Astrocyte (in vitro differentiated cells and primary cell): Measurements from ENCODE around the gene BCAS1. TPM values are rescaled to one million over a fixed set of nuclear protein-coding genes. Genes with fewer than 3 reads are reported as not detected.
"Not testable (repeated sequence)": the region's sequence is repeated elsewhere in the genome, so short reads cannot be mapped to it uniquely, and the experiment has no call there.

ENCODE experiments used
- DNase-seq: peaks from one replicate; pipeline ENCODE4 v3.0.0-alpha.2; 2010; ENCODE audit warnings: low read depth
- FAIRE-seq: peaks from 2 replicates; lab custom pipeline; 2011; peaks lifted over from hg19 to GRCh38; lab: Jason Lieb, UNC
- H2AFZ ChIP-seq: 2 replicates; pipeline ENCODE4 v1.6.0; 2012; ENCODE audit warnings: low read depth, low read length, inconsistent platforms
- H3K27ac ChIP-seq: 2 replicates; pipeline ENCODE4 v1.5.1; 2011; ENCODE audit warnings: low read depth, low read length, inconsistent platforms
- H3K27me3 ChIP-seq: 2 replicates; pipeline ENCODE4 v1.6.0; 2011; ENCODE audit warnings: low read length, inconsistent platforms; ENCODE audit not compliant: insufficient read depth
- H3K36me3 ChIP-seq: 2 replicates; pipeline ENCODE4 v1.5.1; 2011; ENCODE audit warnings: low read length, inconsistent platforms; ENCODE audit not compliant: insufficient read depth
- H3K4me1 ChIP-seq: 2 replicates; pipeline ENCODE4 v1.5.1; 2011; ENCODE audit warnings: low read length, inconsistent platforms; ENCODE audit not compliant: insufficient read depth
- H3K4me2 ChIP-seq: 2 replicates; pipeline ENCODE4 v1.6.0; 2012; ENCODE audit warnings: low read length, inconsistent platforms
- H3K4me3 ChIP-seq: 2 replicates; pipeline ENCODE4 v1.5.1; 2011; ENCODE audit warnings: low read depth, mild to moderate bottlenecking, low read length, inconsistent platforms; ENCODE audit not compliant: insufficient read depth
- H3K79me2 ChIP-seq: 2 replicates; pipeline ENCODE4 v1.6.0; 2012; ENCODE audit warnings: mild to moderate bottlenecking, low read length, inconsistent platforms; ENCODE audit not compliant: insufficient read depth
- H3K9ac ChIP-seq: 2 replicates; pipeline ENCODE4 v1.6.0; 2012; ENCODE audit warnings: mild to moderate bottlenecking, low read length, inconsistent platforms
- H3K9me3 ChIP-seq: 2 replicates; pipeline ENCODE4 v1.5.1; 2012; ENCODE audit warnings: low read depth, mild to moderate bottlenecking, low read length, inconsistent platforms; ENCODE audit not compliant: insufficient read depth
- H4K20me1 ChIP-seq: 2 replicates; pipeline ENCODE4 v1.6.0; 2012; ENCODE audit warnings: low read length, inconsistent platforms; ENCODE audit not compliant: insufficient read depth
- H3K27ac Mint-ChIP-seq: one replicate; pipeline ENCODE4 v1.8.0; 2021; ENCODE audit warnings: mild to moderate bottlenecking, mixed read lengths; ENCODE audit not compliant: unreplicated experiment
- H3K27me3 Mint-ChIP-seq: one replicate; pipeline ENCODE4 v1.8.0; 2021; ENCODE audit warnings: low read depth, mixed read lengths; ENCODE audit not compliant: unreplicated experiment
- H3K36me3 Mint-ChIP-seq: one replicate; pipeline ENCODE4 v1.8.0; 2021; ENCODE audit warnings: low read depth, mixed read lengths; ENCODE audit not compliant: unreplicated experiment
- H3K4me1 Mint-ChIP-seq: one replicate; pipeline ENCODE4 v1.8.0; 2021; ENCODE audit warnings: low read depth, mixed read lengths; ENCODE audit not compliant: unreplicated experiment
- H3K4me3 Mint-ChIP-seq: one replicate; pipeline ENCODE4 v1.8.0; 2021; ENCODE audit warnings: mild to moderate bottlenecking, moderate library complexity, mixed read lengths; ENCODE audit not compliant: unreplicated experiment
- H3K9me3 Mint-ChIP-seq: one replicate; pipeline ENCODE4 v1.8.0; 2021; ENCODE audit warnings: mild to moderate bottlenecking, mixed read lengths; ENCODE audit not compliant: unreplicated experiment
- CTCF ChIP-seq: IDR thresholded peaks from 2 replicates; pipeline ENCODE4 v1.5.1; 2011; ENCODE audit warnings: low read depth, mild to moderate bottlenecking, inconsistent platforms, low read length, moderate library complexity; ENCODE audit not compliant: insufficient read depth
- EZH2 ChIP-seq: IDR thresholded peaks from 2 replicates; pipeline ENCODE4 v1.6.1; 2012; ENCODE audit warnings: mild to moderate bottlenecking, low read length, inconsistent platforms; ENCODE audit not compliant: insufficient read depth
- total RNA-seq: library from RNA; stranded (reverse); gene quantifications from 2 replicates; pipeline ENCODE4 v1.2.1, GENCODE V29; 2021

The BCAS1 gene
- total RNA-seq, 1 donor from 2014 or later: not detected

- FAIRE-seq: no peak
- Histone ChIP-seq H2AFZ (no peak overlapping the region), H3K4me2 (no peak overlapping the region), H4K20me1 (no peaks in the 10 kb centered on the region), H3K27ac (no peak overlapping the region), H3K27me3 (no peaks in the 10 kb centered on the region), H3K9me3 (no peaks in the 10 kb centered on the region), H3K9ac (no peak overlapping the region), H3K36me3 (no peaks in the 10 kb centered on the region), H3K4me3 (no peak overlapping the region), H3K79me2 (no peaks in the 10 kb centered on the region), H3K4me1 (no peaks in the 10 kb centered on the region)
- no peak for DNase-seq
- H3K27ac Mint-ChIP-seq: no peak overlapping the region
- no peaks in the 10 kb centered on the region for H3K27me3 Mint-ChIP-seq
- TF ChIP-seq CTCF (no peak), EZH2 (no peak)
- no peaks in the 10 kb centered on the region for H3K36me3 Mint-ChIP-seq
- H3K4me3 Mint-ChIP-seq: no peak overlapping the region
- H3K4me1 Mint-ChIP-seq: no peaks in the 10 kb centered on the region
- no peaks in the 10 kb centered on the region for H3K9me3 Mint-ChIP-seq
These were observed 59.0 kb downstream of the BCAS1 start for GRCh38 chr20:54011346-54011745.

- DNase-seq, H3K9ac ChIP-seq, H3K36me3 ChIP-seq, H2AFZ ChIP-seq, FAIRE-seq, H3K27me3 ChIP-seq, H4K20me1 ChIP-seq, H3K4me2 ChIP-seq, H3K79me2 ChIP-seq, H3K4me3 ChIP-seq, H3K27ac Mint-ChIP-seq, H3K27ac ChIP-seq, H3K27me3 Mint-ChIP-seq, H3K36me3 Mint-ChIP-seq, H3K9me3 Mint-ChIP-seq, H3K4me1 ChIP-seq, H3K4me1 Mint-ChIP-seq, H3K4me3 Mint-ChIP-seq, H3K9me3 ChIP-seq: not testable (repeated sequence)
These were observed 64.2 kb downstream of the BCAS1 start for GRCh38 chr20:54006216-54006615.

GRCh38 chr20:54005524-54005923 lies 64.9 kb downstream of the BCAS1 start:
- no peaks in the 10 kb centered on the region for H3K4me1 Mint-ChIP-seq
- no peak overlapping the region for H3K4me2 ChIP-seq
- H3K79me2 ChIP-seq: no peaks in the 10 kb centered on the region
- H3K36me3 Mint-ChIP-seq: no peaks in the 10 kb centered on the region
- H3K4me3 ChIP-seq: no peak overlapping the region
- H3K9me3 Mint-ChIP-seq: peaks cover 5% of the 10 kb centered on the region
- TF ChIP-seq CTCF: no peak
- TF ChIP-seq EZH2: no peak
- peaks cover 4% of the 10 kb centered on the region for H3K27me3 Mint-ChIP-seq
- H3K27ac ChIP-seq: no peak overlapping the region
- H3K4me1 ChIP-seq: no peaks in the 10 kb centered on the region
- H3K27me3 ChIP-seq: no peaks in the 10 kb centered on the region
- no peak for FAIRE-seq
- no peak for DNase-seq
- H3K27ac Mint-ChIP-seq: no peak overlapping the region
- no peaks in the 10 kb centered on the region for H4K20me1 ChIP-seq
- H3K9ac ChIP-seq: no peak overlapping the region
- H3K9me3 ChIP-seq: no peaks in the 10 kb centered on the region
- H2AFZ ChIP-seq: no peak overlapping the region
- H3K36me3 ChIP-seq: no peaks in the 10 kb centered on the region
- H3K4me3 Mint-ChIP-seq: no peak overlapping the region
